Dermis microvascular lymphatic vessel endothelial cell (primary cell): Measurements from ENCODE around the gene MRTFA. TPM values are rescaled to one million over a fixed set of nuclear protein-coding genes. Genes with fewer than 3 reads are reported as not detected.
A peak's percentile ranks its signal among the peaks of the same experiment; 100 is the strongest.

Experiments
- DNase-seq, 2 donors: peaks; one replicate each; pipeline versions ENCODE4 v3.0.0 to v3.0.0-alpha.2; 2010; ENCODE audit warnings: low read depth in 2 of 2
- total RNA-seq: library from RNA; depleted of rRNA; stranded (reverse); fragments of >200 nt; gene quantifications from 2 replicates; pipeline ENCODE4 v1.2.1, GENCODE V29; 2014

Gene MRTFA
- total RNA-seq, 1 donor from 2014 or later = 12.8 TPM

DNA sequence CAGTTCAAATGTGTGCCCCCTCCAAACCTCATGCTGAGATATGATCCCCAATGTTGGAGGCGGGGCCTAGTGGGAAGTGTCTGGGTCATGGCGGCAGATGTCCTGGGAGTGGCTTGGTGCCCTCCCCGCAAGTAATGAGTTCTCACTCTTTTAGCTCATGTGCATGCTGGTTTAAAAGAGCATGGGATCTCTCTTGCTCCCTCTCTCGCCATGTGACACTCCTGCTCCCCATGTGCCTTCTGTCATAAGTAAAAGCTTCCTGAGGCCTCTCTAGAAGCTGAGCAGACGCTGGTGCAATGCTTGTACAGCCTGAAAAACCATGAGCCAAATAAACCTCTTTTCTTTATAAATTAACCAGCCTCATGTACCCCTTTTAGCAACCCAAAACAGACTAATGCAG, 167.3 kb downstream of the MRTFA start:
- DNase-seq = no peak

DNA sequence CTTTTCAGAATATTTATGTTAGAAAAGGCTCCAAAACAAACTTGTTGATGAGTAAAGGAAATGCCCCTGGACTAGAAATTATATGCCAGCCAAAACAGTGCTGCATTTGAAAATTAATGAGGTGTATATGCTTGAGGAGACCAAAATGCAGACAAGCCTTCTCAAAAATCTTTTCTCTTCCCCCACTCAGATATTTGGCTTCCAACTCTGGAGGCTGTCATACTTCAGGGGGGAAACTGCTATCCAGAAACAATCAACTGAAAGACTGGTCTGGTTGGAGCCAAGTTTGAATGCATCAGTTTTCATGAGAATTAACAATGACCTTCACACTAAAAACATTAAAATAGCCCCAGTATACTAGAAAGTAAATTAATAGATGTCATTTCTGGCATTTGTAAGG, 167.9 kb downstream of the MRTFA start:
- DNase-seq = no peak

DNA sequence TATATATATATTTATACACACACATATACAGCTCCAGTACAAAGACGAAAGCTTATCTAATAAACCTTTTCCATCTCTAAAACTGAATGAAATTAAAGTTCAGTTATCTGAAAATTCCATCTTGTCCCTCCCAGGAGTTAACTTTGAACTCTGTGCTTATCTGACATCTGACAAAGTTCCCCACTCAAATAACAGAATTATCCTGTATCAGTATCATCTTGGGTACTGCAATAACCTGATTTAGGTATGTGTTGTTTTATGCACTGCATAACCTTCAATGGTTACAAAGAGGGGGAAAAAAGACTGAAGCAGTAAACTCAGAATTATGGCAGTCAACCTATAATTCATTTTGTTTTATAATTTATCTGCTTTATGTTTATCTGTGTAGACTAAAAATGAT, 169.5 kb downstream of the MRTFA start:
- DNase-seq = no peak

DNA sequence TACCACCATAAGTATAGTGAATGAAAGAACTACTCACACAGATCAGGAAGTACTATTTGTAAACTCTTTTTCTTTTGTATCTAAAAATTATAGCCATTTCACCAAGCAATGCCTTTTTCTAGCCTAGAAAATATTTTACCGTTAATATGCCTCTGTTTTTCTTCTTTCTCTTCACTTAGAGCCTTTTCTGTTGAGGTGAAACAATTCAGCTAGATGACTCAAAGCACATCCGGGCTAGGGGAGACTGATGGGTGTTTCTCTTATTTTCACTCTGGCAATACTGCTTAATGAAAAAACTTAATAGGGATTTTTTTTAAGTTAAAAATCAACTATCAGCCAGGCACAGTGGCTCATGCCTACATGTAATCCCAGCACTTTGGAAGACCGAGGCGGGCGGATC, 172.8 kb downstream of the MRTFA start:
- DNase-seq = peak in 1 of 2 donors; percentile 35

DNA sequence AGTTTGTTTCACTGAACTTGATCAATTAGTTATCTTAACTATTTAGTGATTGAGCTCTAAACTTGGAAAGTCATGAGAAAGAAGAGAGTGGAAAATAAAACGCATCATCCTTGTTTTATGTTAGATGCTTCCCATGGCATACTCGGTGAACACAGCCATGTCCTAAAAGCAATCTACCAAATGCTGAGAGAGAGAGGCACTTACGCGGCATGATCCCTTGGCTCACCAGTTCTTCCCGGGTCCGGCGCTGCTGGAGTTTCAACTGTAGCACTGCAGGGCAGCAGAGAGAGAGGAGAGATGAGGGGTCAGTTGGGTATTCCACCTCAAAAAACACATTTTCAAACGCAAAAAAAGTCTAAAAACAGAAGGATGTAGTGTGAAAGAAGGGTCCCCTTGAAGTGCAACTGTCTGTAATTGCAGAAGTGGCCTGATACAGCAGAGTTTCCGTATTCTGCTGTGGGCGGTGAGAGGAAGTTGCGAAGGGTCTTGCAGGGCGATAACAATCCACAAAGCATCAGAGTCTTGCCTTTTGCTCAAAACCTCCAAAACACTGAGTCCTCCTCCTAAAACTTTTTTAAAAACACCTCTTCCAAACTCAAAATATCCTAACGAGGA, 173.4 kb downstream of the MRTFA start:
- no peak for DNase-seq

DNA sequence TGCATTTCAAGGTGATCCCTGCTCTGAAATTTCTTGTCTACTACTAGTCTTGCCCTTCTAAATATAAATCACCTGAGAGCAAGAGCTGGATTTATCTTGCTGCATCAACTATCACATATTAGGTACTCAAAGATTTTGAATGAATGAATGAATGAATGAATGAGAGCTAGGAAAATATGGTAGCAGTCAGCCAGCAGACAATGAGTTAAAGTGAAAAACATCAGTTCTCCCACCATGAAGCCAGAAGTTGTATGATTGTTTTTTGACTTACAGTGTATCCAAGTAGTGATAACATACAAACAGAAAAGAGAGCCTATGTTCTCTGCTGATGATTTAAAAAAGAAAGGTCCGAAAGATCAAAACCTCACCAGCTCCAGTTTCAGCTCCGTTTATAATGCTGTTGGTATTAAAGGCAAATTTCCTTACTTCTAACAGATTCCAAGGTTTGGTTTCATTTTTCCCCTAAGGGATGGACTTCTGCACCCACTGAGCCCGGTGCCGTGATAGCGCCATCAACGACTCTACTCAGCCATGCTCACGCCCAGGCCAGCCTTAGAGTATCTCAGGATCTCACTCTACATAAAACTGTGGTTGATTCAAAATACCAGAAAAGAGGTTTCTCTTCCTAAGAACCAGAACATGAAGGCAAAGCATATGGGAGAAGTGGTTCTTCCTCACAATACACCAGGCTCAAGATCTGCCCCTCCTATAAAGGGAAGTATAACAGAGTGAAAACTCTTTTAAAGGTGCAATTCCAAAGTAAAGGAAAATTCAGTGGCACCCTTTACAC, 174.1 kb downstream of the MRTFA start:
- no peak for DNase-seq

DNA sequence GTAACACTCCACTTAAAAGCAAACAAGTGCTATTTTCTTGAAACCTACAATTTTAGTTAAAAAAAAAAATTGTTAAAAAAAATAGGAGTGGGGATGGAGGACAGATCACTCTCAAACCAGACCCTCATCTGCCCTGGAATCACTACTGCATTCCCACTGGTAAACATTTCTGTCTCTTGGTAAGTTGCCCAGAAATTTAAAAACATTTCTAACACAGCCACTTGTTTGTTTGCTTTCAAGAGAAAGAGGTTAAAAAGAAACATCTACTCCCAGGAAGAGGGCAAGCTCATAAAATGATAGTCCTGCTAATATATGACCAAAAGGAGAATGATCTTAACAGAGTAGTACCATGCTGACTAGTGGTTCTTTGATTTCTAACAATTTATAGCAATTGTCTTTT, 182.8 kb downstream of the MRTFA start:
- no peak for DNase-seq

DNA sequence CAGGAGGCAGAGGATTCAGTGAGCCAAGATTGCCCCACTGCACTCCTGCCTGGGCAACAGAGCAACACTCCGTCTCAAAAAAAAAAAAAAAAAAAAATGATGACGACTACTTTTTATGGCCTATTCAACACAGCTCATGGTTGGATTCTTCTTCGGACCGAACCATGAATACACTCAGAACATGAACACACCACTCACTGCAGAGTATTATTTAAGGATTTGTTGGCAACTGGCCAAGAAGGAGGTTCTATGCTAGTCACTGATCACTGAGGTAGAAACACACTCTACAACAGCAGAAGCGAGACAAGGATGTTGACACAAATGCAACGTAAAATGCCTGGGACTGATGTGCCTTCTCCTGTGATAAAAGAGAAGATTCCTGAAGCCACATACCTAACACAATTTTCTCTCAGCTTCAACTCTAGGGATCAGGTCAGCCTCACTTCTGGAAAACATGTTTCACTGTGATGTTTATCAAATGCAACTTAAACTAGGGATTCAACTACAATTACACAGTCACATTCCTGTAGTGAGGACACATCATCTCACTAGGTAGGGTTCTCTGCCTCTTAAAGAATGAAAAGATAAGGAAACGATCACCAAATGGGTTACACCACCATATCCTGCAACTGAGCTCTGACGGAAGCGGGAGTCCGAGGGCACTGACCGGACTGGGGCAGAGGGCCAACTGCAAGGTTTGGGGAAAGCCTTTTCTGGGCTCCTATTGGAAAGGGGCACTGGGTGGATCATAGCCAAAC, 183.6 kb downstream of the MRTFA start:
- peak in 1 of 2 donors; percentile 29 for DNase-seq

DNA sequence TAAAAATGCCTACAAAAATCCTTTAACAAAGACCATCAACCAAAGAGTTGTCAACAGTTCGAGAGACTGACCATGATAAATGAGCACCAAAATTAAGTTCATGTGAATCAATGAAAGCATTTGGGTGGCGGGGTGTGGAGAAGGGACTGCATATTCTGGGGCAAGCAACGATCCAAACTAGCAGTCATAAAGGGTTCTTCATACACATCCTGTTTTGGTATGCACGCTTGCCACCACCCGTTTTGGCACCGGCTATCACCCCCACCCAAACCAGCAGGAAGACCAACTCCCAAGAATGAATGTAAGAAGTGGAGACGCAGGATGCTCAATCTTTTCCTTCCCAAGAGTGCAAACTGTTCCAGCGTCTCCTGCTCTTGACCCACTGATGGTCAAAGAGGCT, 185.3 kb downstream of the MRTFA start:
- DNase-seq = no peak

DNA sequence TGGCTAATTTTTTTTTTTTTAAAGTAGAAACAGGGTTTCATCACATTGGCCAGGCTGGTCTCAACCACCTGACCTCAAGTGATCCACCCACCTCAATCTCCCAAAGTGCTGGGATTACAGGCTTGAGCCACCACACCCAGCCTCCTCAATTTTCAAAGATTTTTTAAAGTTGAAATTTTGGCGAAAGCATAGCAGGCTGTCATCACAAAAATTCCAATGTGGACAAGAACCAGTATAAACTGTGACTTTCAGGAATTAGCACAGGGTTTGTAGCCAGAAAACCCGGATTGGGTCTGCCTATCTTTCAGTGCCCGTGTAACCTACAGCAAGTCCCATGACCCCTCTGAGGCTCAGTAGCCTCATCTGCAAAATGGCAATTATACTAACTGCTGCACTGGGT, 185.9 kb downstream of the MRTFA start:
- no peak for DNase-seq

DNA sequence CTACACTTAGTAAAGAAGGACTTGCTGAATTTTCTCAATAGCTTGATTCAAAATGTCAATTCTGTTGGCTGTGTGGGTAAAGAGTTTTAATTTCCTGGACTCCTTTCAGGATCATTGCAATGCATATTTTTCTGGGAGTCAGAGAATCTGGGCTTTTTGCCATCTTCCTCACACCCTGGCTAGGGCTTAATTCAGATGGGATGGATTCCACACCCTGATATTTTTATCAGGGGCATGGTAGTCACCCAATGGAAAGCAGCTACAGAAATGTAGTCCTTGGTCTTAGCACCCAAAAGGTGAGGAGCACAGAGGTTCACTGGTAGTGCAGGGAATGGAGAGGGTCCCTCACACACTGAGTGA, 186.9 kb downstream of the MRTFA start:
- DNase-seq = no peak

DNA sequence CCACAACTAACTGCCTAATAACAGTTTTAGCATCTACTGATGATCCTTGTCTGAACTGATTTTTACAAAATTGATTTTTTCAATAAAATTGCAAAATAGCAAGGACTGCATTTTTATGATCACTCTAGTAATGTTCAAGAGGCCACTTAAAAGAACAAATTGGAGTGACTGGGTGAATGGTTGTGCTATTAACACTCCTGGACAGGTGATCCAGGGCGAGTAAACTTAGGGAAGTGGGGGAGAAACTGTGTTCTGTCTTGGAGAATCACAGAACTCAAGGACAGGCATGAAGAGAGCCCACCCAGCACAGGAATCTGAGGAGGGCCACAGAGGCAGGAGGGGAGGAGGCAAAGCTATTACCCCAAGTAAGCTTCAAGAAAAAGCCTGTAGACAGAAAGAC, 190.3 kb downstream of the MRTFA start:
- no peak for DNase-seq

DNA sequence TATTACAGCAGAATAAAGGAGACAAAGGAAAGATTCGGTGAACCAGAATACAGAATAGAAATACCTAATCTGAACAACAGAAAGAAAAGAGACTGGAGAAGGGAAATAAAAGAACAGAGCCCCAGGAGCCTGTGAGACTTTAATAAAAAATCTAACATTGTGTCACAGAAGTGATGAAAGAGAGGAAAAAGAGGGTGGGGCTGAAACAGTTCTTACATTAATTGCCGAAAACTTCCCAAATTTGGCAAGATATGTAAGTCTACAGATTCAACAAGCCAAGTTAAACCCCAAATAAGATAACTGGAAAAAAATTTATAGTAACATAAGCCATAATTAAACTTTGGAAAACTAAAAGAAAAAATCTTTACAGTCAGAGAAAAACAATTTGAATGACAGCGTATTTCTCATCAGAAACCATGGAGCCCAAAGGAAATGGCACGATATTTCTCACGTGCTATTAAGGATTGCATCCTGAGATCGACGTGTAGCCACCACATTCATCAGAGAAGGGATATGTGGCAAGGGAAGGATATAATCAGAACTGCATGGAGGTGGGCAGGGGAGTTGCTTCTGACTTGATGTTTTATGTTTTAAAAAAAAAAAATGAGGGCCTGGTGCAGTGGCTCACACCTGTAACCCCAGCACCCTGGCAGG, 192.2 kb downstream of the MRTFA start:
- no peak for DNase-seq

DNA sequence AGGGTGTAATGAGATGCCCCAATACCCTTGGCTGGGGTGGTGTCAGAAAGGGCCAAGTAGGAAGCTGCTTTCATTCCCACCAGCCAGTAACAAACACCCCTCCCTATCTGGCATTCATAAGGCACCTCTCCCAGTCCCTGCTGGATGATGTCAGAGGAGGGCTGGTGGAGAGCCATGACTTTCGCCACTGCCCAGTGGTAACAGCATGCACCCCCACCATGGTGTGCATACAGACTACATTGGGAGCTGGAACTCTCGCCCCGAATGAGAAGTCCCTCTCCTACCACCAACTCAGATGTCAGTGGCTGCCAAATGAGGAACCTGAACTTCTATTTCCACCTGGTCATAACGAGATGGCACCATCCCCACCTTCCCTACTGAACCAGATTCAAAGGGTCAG, 192.8 kb downstream of the MRTFA start:
- DNase-seq = no peak

DNA sequence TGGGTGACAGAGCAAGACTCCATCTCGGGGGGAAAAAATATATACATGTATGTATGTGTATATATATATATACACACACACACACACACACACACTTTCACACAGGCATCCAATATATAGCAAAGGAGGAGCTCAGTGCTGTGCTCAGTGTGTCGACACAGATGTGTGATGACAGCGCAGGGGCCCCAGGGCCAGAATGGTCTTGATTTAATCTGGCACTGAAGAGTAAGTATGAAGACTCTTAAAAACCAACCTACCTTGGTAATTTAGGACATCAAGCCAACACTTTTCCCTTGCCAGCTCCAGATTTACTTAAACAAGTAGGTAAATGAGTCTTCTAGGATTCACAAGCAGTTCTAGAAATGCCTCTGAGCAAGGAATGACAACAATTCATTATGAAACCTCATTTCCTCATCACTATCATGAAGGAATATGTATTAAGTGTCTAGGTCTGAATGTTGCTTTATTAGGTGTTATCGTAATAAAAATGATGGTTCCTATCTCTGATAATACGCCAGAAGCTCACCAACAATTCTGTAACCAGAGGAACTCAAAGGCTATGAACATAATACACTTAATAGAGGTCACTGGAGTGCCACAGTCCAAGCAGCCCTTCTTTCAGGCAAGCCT, 194.6 kb downstream of the MRTFA start:
- no peak for DNase-seq

DNA sequence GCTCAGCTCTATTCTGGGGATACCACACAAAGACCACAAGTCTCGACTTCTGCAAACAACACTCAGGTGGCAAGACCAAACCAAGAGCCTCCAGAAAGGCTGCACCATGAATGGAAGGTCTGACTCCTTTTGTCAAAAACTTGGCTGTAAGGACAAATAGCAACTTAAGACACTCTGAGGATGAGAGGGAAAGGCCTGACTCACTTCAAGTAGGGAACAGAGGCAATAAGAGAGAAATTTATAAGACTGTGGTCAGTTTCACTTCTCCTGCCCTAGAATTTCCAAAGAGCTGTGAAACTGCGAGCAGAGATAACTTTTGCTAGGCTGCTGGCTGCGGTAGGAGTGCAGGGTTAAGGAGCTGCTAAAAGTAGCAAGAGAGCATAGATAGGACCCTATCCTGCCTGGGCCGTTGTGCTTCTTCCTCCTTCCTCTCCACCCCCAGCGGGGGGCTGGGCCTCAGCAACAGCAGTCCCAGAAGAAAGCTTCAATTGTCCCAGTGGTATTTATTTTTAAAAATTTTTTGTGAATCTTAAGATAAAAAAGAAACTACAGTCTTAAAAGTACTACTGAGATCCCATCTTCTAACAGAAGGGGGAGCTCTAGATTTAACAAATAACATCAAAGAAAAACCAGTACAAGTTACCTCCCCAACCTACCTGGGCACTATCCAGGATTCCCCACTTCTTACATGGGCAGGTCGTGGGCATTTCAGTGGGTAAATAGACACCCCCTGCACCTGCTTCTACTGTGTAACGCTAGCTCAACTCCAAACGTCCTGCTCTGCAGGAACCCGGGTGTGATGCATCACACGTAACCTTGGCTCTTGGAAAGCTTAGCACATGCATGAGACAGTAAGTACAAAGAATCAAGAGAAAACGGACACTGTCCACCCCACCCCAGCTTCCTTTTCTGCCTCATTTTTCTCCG, 199.8 kb downstream of the MRTFA start:
- DNase-seq = peak; percentile 42 to 63

DNA sequence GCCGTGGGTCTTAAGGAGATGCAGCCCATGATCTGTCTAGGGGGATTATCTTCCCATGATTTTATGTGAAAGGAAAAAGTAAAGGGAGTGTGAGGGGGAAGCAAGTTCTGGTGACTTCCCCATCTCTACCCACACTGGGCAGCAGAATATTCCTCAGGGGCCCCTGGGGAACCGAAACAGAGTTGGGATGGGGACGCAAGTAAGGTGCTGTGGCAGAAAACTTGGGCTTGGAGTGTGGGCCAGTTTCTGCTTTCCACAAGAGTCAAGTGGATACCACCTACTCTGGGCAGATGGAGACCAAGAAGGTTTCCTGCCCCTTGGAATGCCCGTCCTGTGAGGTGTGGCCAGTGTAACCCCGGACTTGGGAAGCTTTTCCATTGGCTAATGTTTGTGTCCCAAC, 201.8 kb downstream of the MRTFA start:
- no peak for DNase-seq

DNA sequence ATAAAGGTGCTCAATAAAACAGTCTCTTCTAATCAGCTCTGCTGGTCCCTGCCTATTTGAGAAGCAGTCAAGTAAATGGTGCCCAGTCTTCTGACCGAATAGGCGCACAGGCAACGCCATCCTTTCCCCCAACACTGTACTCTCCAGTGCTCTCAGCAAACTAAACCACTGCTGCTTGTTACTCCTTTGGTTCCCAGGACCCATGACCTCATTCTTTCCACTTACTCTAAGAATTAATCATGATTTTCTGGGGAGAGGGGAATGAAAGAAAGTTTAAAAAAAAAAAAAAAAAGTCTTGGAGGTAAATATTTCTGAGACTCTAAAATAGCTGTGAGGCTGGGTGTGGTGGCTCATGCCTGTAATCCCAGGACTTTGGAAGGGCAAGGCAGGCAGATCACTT, 202.4 kb downstream of the MRTFA start:
- no peak for DNase-seq

DNA sequence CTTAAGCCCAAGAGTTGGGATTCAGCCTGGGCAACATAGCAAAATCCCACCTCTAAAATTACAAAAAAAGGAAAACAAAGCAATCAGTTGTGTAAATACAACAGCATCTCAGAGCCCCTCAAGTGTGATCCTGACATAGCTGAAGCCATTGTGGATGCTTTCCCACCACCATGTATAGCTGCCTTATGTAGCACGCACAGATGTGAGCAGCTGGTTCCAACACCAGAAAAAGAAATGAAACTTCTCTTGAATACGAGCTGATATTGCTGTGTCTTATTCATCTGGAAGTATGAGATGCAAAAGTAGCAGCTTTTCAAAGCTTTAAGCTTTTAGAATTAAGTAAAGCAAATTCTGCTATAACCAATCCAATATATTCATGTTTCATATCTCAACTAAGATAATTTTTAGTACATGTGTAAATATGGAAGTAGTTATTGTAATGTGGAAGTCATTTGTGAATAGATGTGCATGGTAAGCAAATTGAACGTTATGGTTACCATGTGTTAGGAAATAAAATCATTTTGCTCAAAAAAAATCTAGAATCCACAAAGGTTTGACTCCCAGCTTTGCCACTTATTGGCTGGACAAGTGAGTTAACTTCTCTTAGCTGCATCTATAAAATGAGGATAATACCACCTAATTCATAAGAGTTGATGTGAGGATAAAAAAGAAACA, 203.0 kb downstream of the MRTFA start:
- DNase-seq = no peak

DNA sequence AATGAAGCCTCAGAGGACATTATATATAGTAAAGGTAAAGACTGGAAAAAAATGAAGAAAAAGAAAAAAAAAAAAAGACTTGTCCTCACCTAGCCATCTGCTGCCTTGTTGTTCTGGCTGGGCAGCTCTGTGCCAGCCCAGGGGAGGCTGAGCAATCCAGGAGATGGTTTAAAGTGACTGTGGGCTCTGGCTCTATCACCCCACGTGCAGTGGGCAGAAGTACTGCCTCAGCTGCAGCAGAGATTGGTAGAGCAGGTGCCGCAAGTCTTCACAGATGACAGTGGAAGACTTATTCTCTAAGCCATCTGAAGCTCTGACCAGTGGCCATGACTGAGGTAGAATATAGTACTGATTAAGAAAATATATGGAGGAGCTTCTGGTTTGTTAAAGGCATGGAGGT, 203.9 kb downstream of the MRTFA start:
- no peak for DNase-seq
